ENCODE results near the gene IFITM10.

Gene IFITM10

GRCh38 chr11:1762537-1763302 lies 12.3 kb upstream of the IFITM10 start:
- DNase-seq (ENCODE audit: low spot score) = no peak

- no peak for DNase-seq (ENCODE audit: low spot score)
Measured at GRCh38 chr11:1761857-1762536, 11.6 kb upstream of the IFITM10 start.

- DNase-seq (ENCODE audit: low spot score) = no peak
Measured at GRCh38 chr11:1761110-1761856, 10.9 kb upstream of the IFITM10 start.

GRCh38 chr11:1760351-1761109 lies 10.1 kb upstream of the IFITM10 start:
- DNase-seq (ENCODE audit: low spot score) = peak; percentile 93

- no peak for DNase-seq (ENCODE audit: low spot score)
Measured at GRCh38 chr11:1759851-1760220, 9.4 kb upstream of the IFITM10 start.

GRCh38 chr11:1759151-1759850 lies 8.9 kb upstream of the IFITM10 start:
- no peak for DNase-seq (ENCODE audit: low spot score)

- no peak for DNase-seq (ENCODE audit: low spot score)
Measured at GRCh38 chr11:1758611-1759150, 8.3 kb upstream of the IFITM10 start.

- no peak for DNase-seq (ENCODE audit: low spot score)
Measured at GRCh38 chr11:1757861-1758610, 7.6 kb upstream of the IFITM10 start.

- DNase-seq (ENCODE audit: low spot score) = no peak
Measured at GRCh38 chr11:1756791-1757771, 6.7 kb upstream of the IFITM10 start.

- DNase-seq (ENCODE audit: low spot score) = no peak
Measured at GRCh38 chr11:1755692-1756561, 5.5 kb upstream of the IFITM10 start.

GRCh38 chr11:1755344-1755691 lies 4.9 kb upstream of the IFITM10 start:
- no peak for DNase-seq (ENCODE audit: low spot score)

GRCh38 chr11:1754376-1755150 lies 4.2 kb upstream of the IFITM10 start:
- DNase-seq (ENCODE audit: low spot score) = no peak

GRCh38 chr11:1753929-1754305 lies 3.5 kb upstream of the IFITM10 start:
- no peak for DNase-seq (ENCODE audit: low spot score)

- no peak for DNase-seq (ENCODE audit: low spot score)
Measured at GRCh38 chr11:1753229-1753928, 3.0 kb upstream of the IFITM10 start.

GRCh38 chr11:1752907-1753228 lies 2.5 kb upstream of the IFITM10 start:
- no peak for DNase-seq (ENCODE audit: low spot score)

- no peak for DNase-seq (ENCODE audit: low spot score)
Measured at GRCh38 chr11:1751999-1752906, 1.9 kb upstream of the IFITM10 start.
